Measurements from ENCODE around the gene BPI. TPM values are rescaled to one million over a fixed set of nuclear protein-coding genes. Genes with fewer than 3 reads are reported as not detected.

BPI gene
- total RNA-seq, 2 experiments from 2014 or later: not detected

GRCh38 chr20:38306379-38306778 lies 2.4 kb downstream of the BPI start:
- no peaks in the 10 kb centered on the region for H3K36me3 ChIP-seq (ENCODE audit: insufficient read depth, low read length)
- no peaks in the 10 kb centered on the region for H3K4me1 ChIP-seq (ENCODE audit: insufficient read depth, low read length, poor library complexity, severe bottlenecking)
- intact Hi-C loops (cut with micrococcal nuclease; ENCODE audit: unreplicated experiment): no loop called here
- H3K4me3 ChIP-seq (ENCODE audit: low read depth, low read length, poor library complexity, severe bottlenecking): no peak overlapping the region
- DNase-seq (ENCODE audit: low spot score): no peak
- H4K20me1 ChIP-seq (ENCODE audit: insufficient read depth, low read length): no peaks in the 10 kb centered on the region
- H3K79me2 ChIP-seq (ENCODE audit: insufficient read depth, low read depth, low read length): no peaks in the 10 kb centered on the region
- ChIA-PET CTCF (ENCODE audit: unreplicated experiment) (no interaction called here), POLR2A (no interaction called here)
- no peak overlapping the region for H2AFZ ChIP-seq (ENCODE audit: low read length)
- no peaks in the 10 kb centered on the region for H3K9me2 ChIP-seq (ENCODE audit: insufficient read depth, low read length)
- H3K9me3 ChIP-seq (ENCODE audit: low read length): no peaks in the 10 kb centered on the region
- no peak for TF ChIP-seq CTCF (conservative IDR thresholded peaks at IDR 0.05; ENCODE audit: low read length)
- no peak overlapping the region for H3K4me2 ChIP-seq (ENCODE audit: low read length)
- no peak overlapping the region for H3K27ac ChIP-seq (ENCODE audit: low read depth, low read length, poor library complexity, severe bottlenecking)
- no TSS peak for BruUV-seq (replicated peaks)

DNA sequence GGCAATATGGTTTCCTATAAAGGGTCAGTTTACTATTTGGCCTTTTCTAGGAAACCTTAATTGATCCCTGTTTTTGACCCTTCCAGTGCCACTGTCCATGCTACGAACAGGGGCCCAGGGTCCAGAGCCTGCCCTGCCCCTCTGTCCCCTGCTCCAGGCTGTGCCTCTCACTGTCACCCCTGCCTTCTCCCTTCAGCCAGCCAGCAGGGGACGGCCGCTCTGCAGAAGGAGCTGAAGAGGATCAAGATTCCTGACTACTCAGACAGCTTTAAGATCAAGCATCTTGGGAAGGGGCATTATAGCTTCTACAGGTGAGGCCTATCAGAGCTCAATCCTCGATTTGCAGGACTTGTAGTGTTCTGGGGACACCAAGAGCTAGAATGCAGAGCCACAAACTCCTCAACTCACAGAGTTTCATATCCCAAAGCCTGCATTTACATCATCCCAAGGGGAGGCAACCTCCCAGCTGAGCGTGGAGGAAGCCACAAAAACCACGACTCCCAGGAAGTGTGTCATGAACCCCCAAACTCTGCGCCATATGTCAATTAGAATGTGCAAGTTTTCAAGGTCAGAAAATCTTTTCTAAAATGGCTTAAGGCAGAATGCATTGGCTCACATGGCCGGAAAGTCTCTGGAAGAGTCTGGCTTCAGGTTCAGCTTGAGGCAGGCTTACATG lies 3.6 kb downstream of the BPI start:
- no peak overlapping the region for H3K4me3 ChIP-seq (ENCODE audit: low read depth, low read length, poor library complexity, severe bottlenecking)
- TF ChIP-seq CTCF (conservative IDR thresholded peaks at IDR 0.05; ENCODE audit: low read length) (no peak), EZH2phosphoT487 (IDR thresholded peaks at IDR 0.05; ENCODE audit: borderline replicate concordance, low read depth, low read length) (no peak)
- H3K9me2 ChIP-seq (ENCODE audit: insufficient read depth, low read length): no peaks in the 10 kb centered on the region
- ChIA-PET CTCF (ENCODE audit: unreplicated experiment) (no interaction called here), POLR2A (no interaction called here)
- intact Hi-C loops (cut with micrococcal nuclease; ENCODE audit: unreplicated experiment): no loop called here
- H4K20me1 ChIP-seq (ENCODE audit: insufficient read depth, low read length): no peaks in the 10 kb centered on the region
- no peaks in the 10 kb centered on the region for H3K4me1 ChIP-seq (ENCODE audit: insufficient read depth, low read length, poor library complexity, severe bottlenecking)
- H3K9me3 ChIP-seq (ENCODE audit: low read length): no peaks in the 10 kb centered on the region
- no TSS peak for BruUV-seq (replicated peaks)
- no peak overlapping the region for H3K4me2 ChIP-seq (ENCODE audit: low read length)
- no peak for DNase-seq (ENCODE audit: low spot score)
- no peak overlapping the region for H3K27ac ChIP-seq (ENCODE audit: low read depth, low read length, poor library complexity, severe bottlenecking)
- H2AFZ ChIP-seq (ENCODE audit: low read length): no peak overlapping the region
- H3K79me2 ChIP-seq (ENCODE audit: insufficient read depth, low read depth, low read length): no peaks in the 10 kb centered on the region
- no peaks in the 10 kb centered on the region for H3K36me3 ChIP-seq (ENCODE audit: insufficient read depth, low read length)

GRCh38 chr20:38308047-38308438 lies 4.1 kb downstream of the BPI start:
- Histone ChIP-seq H3K4me1 (ENCODE audit: insufficient read depth, low read length, poor library complexity, severe bottlenecking) (no peaks in the 10 kb centered on the region), H3K4me3 (ENCODE audit: low read depth, low read length, poor library complexity, severe bottlenecking) (no peak overlapping the region), H3K27ac (ENCODE audit: low read depth, low read length, poor library complexity, severe bottlenecking) (no peak overlapping the region), H4K20me1 (ENCODE audit: insufficient read depth, low read length) (no peaks in the 10 kb centered on the region), H3K9me2 (ENCODE audit: insufficient read depth, low read length) (no peaks in the 10 kb centered on the region), H3K4me2 (ENCODE audit: low read length) (no peak overlapping the region), H2AFZ (ENCODE audit: low read length) (no peak overlapping the region), H3K9me3 (ENCODE audit: low read length) (no peaks in the 10 kb centered on the region), H3K36me3 (ENCODE audit: insufficient read depth, low read length) (no peaks in the 10 kb centered on the region), H3K79me2 (ENCODE audit: insufficient read depth, low read depth, low read length) (no peaks in the 10 kb centered on the region)
- no TSS peak for BruUV-seq (replicated peaks)
- POLR2A ChIA-PET: no interaction called here
- TF ChIP-seq CTCF (conservative IDR thresholded peaks at IDR 0.05; ENCODE audit: low read length) (no peak), EZH2phosphoT487 (IDR thresholded peaks at IDR 0.05; ENCODE audit: borderline replicate concordance, low read depth, low read length) (no peak)
- no peak for DNase-seq (ENCODE audit: low spot score)
- CTCF ChIA-PET (ENCODE audit: unreplicated experiment): no interaction called here
- intact Hi-C loops (cut with micrococcal nuclease; ENCODE audit: unreplicated experiment): no loop called here

Data from OCI-LY7 (cell line).